ENCODE measurements around the gene NME3.

Gene NME3

DNA sequence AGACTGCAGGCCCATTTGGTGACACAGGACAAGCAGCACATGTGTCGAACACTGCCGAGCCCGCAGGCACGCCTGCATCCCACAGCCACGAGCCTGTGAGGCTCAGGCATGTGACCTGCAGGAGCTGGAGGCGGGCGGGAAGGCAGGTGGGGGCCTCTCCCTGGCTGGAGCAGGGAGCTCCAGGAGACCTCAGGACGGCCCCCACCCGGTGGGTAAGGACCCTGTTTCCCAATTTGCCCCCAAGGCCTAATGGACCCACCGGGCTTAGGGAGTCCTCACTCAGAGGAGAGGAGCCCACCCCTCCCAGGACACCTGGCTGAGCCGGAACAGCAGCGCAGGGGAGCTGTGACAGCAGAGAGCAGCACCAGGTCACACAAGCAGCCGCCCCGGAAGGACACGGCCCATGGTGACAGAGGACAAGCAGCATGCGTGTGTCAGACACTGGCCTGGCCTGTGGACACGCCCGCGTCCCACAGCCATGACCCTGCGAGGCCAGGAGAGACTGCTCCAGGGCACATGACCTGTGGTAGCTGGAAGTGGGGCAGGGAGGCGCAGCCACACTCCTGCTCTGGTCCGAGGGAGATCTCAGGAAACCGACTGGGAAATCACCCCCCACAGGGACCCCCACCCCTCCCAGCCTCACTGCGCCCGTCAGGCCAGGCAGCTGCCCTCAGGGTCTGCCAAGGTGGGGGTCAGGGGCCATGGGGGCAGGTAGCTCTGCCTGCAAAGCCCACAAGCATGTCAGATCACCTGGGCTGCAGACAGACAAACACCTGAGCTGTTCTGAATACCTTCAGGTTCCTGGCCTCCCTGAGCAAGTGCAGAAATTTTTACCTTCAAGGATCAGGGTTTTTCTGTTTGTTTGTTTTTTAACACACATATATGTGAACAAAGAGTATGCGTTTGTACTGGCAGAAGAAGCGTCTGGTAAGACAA is 8.7 kb upstream of the NME3 start:
- no peak for FAIRE-seq

DNA sequence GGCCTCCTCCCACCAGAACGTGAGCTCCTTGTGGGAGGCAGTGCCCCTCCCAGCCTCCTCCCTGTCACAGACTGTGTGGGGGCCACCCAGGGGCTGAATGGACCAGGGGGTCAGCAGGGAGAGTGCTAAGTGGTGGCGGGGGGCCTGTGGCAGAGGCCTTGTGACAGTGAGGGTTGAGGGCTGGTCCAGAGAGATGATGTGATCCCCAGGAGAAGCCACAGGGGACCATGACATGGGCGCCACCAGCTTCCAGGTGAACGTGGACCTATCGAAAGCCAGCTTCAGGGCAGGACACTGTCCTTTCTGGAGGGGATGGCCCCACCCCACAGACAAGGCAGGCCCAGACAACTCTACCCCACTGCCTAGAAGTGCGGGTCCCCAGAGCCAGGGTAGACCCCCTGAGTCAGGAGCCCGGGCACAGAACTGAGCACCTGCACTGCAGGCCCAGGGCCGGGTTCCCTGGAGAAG is 7.9 kb upstream of the NME3 start:
- FAIRE-seq: no peak

DNA sequence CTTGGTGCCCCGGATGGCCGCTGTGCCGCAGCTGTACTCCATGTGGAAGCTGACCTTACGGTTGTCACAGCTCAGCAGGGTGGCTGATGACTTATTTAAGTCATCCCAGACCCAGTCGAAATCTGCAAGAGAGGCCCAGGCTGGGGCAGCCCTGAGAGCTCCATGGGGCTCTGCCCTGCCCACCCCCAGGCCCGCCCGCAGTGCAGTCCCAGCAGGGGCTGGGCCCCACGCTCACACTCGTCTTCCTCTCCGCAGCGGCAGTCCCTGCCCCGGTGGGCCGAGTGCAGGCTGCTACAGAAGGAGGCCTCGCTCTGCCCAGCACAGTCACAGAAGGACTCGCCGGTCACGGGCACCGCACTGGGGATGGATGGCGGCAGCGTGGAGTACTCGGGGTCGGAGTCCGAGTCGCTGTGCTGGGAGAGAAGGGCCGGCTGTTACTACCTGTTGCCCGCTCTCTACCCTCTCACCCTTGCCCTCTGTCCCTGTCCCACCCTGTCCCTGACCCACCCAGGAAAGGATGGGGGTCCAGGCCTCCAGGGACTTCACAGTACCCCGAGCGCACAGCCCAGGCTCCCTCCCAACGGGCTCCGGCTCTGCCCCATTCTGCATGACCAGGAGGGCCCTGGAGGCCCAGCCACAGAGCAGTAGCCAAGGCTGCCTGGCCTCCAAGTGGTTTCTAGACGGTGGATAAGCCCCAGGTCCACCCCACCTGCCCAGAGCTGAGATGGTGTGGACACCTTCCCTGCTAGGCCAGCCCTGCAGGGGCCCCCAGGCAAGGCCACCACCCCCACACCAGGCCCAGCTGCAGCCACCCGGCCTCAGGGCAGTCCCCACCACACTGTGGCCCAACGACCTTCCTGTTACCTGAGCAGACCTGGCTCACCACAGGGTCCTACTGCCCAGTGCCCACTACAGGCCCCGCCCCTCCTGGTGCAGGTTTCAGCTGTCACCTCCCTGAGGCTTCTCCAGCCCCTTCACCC is 7.1 kb upstream of the NME3 start:
- FAIRE-seq: no peak

DNA sequence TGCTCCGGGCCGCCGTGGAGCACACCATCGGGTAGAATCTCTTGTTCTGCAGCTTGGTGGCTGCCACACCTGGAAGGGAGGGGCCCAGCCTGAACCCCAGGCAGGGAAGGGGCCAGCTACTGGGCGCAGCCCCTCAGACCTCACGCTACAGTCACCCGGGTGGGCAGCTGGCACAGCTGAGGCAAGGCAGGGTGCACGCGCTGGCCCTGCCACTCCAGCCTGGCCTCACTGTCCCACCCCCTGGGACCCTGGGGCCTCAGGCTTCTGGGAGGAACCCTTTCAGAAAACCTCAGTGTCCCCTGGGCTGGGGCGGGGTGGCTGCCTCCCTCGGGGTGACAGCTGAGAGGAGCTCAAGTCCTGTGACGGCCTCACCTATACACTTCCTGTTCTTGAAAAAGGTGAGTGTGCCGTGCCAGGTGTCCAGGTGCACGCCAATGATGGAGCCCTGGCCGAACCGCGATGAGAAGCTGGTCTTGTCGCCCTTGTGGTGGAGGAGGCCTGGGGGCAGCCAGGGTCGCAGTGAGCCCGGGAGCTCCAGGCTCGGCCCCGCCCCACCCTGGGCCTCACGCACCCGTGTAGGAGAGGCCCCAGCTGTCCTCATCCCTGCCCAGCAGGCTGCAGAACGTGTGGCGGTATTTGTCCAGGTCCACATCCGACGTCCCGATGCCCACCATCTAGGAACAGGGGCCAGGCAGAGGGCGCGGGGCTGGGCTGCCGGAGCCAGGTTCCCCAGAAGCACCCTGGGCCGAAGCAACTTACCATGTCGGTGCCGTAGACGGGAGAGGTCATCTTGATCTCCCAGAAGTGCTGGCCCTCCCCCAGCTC is 6.2 kb upstream of the NME3 start:
- FAIRE-seq: no peak

DNA sequence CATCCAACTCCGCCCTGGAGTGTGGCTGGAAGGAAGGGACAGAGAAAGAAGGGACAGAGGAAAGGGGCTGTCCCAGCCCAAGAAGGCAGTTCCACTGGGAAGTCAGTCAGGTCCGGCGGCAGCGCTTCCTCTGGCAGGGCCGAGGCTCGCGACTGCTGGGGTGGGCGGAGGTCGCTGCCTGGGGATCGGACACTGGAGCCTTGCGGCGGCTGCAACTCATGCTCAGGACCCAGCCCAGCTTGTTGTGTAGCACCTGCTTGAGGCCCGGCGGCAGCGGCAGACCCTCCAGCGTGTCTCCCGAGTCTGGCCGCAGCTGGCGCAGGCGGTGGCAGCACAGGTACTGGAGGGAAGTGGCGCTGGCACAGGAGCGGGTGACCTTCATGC is 5.6 kb upstream of the NME3 start:
- FAIRE-seq: no peak

DNA sequence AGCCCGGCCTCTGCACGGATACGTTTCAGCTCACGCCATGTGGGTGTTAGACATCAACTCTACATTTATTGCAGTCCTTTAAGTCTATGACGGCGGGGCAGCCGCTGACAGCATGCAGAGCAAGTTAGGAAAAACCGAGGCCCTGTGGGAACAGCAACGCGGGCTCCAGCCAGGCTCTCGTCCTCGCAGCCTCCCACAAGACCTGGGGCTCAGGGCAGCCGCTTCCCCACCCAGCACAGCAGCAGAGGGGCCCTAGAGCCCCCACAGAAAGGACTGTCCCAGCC is 5.3 kb upstream of the NME3 start:
- FAIRE-seq: no peak

DNA sequence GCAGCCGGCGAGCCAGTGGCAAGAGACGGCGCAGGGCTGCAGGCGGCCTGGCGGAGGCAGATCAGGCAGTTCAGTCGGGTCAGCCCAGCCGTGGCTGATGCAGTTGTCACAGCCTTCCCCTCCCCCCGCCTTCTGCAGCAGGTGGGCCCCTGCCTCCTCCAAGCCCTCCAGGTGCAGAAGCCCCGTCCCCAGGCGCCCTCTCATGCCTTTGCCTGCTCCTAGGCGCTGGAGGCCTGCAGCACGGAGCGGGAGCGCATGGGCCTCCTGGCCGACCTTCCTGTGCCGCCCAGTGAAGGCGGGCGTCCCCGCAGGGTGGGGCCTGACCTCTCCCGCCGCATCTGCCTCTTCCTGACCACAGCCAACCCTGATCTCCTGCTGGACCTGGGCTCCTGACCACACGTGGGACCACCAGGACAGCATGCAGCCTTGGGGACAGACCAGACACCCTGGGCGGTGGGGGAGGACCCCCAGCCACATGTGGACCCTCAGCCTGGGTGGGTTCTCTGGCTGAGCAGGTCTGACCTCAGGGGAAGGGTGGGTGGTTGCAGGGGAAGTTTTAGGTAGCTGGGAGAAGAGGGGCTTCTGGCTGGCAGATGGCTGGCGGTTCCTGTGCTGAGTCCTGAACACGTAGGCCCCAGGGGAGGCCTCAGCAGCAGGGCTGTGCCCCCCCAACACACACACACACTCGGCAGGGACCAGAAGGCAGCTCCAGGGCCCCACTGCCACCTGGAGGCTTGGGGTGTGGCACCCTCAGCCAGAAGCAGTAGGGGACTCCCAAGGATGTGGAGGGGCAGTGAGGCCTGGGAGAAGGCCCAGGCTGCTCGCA is 4.7 kb upstream of the NME3 start:
- no peak for FAIRE-seq

DNA sequence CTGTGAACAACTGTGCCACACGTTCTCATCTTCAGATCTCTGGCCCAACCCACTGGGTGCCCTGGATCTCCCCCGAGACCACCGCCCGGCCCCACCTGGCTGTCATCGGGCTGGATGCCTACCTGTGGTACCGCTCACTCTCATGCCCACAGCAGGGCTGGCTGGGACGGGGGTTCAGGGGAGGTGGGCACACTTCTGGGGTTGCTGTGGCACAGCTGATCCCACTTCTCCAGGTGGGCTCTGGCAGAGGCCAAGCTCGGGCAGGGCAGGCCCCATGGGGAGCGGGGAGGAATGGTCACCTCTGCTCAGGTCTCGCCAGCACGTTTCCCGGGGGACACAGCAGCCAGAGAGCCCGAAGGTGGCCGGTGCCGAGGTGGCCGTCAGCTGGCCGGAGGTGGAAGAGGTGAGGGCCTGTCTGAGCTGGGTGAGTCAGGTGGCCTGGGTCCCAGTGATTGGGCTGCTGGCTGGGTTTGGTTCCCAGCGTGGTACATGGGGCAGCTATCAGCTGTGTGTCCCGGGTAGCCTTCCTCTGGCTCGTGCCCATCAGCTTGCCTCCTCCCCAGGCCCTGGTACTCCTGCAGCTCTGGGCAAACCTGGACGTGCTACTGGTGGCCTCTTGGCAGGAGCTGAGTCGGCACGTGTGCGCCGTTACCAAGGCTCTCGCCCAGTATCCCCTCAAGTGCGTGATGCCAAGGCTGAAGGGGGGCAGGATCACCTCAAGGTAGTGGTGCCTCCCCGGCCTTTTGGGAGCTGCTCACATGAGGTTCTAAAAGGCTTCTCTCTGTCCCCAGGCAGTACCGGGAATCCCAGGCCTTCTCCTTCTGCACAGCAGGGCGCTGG is 3.9 kb upstream of the NME3 start:
- FAIRE-seq: no peak

DNA sequence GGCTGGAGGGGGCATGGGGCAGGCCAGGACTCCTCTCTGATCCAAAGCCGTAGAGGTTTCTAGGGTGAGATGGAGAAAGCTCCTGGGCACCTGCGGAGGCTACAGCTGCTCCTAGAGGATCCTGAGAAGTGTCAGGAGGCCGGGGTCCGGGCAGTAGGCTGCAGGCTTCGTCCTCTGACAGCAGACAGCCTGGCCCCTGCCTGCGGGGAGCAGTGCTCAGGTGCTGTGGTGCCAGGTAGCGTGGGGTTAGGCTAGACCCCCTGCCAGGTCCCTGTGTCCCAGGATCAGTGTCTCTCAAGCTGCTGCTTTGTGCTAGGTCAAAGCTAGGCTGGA is 3.1 kb upstream of the NME3 start:
- no peak for FAIRE-seq

DNA sequence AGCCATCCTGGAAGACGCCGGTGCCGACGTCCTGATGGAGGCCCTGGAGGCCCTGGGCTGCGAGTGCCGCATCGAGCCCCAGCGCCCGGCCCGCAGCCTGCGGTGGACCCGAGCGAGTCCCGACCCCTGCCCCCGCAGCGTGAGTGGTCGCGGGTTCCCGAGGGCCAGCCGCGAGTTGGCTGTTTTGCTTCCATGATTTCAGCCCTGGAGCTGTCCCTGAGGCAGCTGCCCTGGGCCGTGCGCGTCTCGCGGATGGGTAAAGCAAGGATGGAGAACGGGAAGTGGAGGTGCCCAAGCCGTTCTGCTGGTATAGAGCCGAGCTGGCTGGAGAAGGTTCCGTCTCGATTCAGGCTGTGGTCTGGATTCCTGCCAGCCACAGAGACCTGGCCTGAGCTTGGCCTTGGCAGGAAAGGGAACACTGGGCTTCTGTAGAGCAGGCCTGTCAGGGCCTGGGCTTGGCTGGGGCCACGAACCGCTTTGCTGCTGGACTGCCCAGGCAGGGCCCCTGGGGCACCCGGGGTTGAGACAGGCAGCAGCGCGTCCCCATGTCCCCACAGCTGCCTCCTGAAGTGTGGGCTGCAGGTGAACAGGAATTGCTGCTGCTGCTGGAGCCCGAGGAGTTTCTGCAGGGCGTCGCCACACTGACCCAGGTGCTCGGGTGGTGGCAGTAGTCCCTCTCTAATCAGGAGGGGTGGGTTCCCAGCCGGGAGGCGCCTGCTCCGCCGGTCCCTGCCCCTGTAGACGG is 2.5 kb upstream of the NME3 start:
- no peak for FAIRE-seq

DNA sequence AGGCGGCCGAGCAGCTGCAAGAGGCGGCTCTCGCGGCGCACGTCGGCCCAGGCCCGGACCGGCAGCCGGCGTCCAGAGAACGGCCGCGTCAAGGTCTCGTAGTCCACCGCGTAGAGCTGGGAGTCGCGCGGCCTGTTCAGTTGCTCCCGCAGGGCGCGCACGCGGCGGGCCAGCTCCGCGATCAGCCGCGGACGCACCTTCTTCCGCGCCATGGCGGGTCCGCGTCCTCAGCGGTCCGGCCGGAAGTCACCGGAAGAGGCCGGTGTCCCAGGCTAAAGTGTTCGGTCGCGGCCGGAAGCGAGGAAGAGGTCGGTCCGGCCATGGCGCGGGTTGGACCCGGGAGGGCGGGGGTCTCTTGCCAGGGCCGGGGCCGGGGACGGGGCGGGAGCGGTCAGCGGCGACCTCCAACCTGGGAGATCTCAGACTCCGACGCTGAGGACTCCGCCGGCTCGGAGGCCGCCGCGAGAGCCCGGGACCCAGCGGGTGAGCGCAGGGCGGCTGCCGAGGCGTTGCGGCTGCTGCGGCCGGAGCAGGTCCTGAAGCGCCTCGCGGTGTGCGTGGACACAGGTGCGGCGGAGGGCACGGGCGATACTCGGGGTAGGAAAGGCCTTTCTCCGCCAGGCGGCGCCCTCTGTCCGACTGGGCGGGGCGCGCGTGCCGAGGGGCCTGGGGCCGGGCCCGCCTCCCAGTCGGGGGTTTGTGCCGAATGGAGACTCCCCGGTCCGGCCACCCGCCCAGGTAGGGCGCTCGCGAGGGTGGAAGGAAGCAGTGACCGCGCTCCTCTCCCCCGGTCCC is 1.8 kb upstream of the NME3 start, which contains the start of gene MRPS34:
TSS of gene MRPS34 (minus strand) at position 227 of the 795 bp plus-strand sequence. CDS start at position 212, 15 bp downstream.
- FAIRE-seq: no peak

DNA sequence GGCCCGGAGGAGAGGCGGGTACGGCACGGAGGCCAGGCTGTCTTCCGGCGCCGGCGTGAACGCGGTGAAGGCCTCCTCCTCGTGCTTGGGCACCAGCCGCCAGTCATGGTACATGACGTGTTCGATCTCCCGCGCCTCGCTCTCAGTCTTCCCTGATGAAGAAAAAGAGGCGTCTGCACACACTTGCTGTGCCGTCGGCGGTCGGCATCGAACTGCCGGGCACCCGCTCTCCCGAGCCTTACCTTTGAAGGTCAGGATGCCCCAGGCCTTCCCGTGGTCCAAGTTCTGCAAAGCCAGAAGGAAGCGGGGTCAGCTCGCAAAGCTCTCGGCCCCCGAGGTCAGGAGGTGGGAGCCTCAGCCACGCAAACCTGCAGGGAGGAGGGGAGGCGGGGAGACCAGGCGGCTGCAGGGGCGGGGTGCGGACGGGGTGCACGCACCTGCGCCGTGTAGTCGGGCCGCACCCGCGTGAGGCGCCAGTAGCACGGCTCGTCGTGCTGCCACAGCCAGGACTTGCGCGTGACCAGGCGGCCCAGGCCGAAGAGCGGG is 1.1 kb upstream of the NME3 start, which contains the start of gene EME2:
TSS of gene EME2 (plus strand) at position 449 of the 546 bp plus-strand sequence. CDS start 418 bp downstream, outside the sequence.
- no peak for FAIRE-seq

DNA sequence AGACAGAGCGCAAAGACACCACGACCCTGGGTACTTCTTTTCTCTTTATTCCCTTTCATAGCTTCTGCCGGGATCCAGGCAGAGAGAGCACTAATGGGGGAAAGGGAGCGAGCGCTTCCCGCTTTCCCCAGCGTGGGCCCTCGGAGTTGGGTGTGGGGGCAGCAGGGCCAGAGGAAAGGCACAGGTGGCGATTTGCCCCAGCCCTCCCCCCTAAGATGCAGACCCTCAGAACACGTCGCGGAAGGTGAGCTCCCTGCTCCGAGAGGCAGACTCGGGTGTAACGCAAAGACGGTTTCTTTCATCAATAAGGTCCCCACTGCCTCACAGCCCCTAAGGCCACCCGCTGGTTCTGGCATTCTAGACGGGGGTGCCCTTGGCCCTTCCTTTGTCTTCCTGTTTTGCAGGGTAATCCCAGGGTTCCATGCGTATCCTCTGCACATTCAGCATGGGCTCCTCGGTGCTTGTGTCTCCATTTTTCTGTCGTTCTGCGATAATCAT is 570 bp upstream of the NME3 start:
- no peak for FAIRE-seq

DNA sequence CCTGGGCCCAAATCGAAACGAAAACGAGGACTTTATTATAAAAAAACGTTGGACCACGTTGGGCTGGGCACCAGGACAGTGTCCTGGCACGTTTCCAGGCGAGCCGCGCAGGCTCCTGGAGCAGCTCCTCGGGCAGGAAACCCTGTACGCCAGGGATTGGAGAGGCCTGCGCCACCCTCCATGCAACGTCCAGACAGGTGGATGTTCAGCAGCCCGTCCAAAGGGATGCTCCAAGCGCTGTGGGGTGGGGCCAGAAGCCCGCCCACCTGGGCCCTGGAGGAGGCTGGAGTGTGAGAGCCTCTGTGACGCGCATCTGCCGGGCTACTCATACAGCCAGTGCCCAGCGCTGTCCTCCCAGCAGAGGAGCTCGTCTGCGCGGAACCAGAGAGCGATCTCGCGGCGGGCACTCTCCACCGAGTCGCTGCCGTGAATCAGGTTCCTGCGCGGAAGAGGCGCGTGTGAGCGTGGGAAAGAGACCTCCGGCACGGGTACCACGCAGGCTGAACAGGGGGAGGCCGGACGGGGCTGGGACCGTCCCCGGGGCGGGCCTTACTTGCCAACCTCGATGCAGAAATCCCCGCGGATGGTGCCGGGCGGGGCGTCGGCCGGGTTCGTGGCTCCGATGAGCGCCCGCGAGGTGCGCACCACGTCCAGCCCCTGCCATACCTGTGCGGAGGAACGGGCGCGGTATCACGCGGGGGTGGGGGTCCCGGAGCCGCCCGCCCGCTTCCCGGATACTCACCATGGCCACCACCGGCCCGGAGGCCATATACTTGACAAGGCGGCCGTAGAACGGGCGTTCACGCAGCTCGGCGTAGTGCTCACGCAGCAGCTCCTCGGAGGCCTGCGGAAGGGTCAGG is 785 bp downstream of the NME3 start:
- no peak for FAIRE-seq

DNA sequence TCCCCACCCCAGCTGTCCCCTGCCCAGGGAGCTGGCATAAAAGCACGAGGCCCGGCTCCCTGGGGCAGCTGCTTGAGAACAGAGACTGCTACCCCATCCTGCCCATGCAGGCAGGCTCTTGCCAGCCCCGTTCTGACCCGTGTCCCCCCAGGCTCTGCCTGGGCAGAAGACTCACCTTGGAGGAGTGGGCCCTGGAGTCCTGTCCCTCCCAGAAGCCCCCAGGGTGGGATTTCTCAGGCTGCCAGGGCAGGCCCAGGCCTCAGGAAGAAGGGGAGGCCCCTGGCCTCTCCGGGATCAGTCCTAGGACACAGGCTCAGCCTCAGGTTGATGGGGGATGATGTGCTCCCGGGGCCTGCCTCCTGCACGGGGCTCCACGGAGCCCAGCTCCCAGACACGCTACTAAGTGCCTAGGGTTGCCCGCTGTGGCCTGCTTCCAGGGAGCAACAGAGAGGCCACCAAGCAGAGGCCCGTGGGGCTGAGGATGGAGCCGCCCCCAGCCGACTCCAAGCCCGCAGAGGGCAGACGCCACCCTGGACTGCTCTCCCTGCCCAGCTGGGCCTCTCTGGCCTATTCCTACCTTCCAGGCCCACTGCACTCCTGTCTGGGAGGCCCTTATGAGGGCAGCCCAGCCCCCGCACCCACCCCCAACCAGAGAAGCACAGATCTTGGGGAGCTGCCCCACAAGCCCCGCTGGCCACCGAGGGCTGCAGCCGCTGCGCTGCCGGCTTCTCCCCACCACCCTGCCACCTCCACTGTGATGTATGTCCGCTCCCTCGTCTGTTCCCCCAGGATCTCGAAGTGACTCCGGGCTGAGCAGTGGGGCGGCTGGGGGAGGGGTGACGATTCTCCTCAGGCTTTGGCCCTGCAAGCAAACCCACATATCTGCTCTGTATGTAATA is 1.7 kb downstream of the NME3 start:
- no peak for FAIRE-seq

DNA sequence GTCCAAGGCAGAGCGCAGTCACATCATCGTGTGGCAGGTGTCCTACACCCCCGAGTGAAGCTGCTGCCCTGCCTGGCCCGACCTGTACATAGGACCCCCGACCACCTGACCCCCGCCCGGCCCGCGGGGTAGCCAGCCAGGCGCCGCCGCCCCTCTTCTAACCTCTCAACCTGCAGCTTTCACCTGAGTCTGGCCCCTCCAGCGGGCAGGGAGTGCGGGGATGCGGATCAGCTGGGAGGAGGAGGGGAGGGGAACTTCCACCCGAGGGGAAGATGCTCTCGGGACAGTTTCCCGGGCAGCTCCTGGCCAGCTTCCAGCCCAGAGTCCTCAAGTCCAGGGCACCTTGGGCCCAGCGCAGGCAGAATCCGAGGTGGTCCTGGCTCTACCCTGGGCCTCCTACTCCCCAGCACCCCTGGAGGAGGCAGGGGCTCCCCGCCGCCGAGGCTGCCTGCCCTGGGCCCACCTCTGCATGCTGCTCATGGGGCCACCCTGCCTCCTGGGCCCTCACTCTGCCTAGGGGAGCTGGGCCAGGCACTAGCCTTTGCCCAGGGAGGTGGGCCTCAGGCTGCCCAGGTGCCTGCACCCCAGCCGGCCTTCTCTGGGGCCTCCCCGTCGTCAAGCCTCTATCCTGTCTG is 2.5 kb downstream of the NME3 start:
- FAIRE-seq: no peak

All from TTC549 (cell line).